HG03354 (cell line): Measurements from ENCODE around the gene POM121.
"Not testable (repeated sequence)": the region's sequence is repeated elsewhere in the genome, so short reads cannot be mapped to it uniquely, and the experiment has no call there.

Experiments
- ATAC-seq: cut with Tn5 transposase; IDR thresholded peaks from one replicate; pipeline ENCODE4 v1.9.1; 2021; ENCODE audit warnings: mild to moderate bottlenecking; ENCODE audit not compliant: unreplicated experiment, poor library complexity, severe bottlenecking

Gene POM121

DNA sequence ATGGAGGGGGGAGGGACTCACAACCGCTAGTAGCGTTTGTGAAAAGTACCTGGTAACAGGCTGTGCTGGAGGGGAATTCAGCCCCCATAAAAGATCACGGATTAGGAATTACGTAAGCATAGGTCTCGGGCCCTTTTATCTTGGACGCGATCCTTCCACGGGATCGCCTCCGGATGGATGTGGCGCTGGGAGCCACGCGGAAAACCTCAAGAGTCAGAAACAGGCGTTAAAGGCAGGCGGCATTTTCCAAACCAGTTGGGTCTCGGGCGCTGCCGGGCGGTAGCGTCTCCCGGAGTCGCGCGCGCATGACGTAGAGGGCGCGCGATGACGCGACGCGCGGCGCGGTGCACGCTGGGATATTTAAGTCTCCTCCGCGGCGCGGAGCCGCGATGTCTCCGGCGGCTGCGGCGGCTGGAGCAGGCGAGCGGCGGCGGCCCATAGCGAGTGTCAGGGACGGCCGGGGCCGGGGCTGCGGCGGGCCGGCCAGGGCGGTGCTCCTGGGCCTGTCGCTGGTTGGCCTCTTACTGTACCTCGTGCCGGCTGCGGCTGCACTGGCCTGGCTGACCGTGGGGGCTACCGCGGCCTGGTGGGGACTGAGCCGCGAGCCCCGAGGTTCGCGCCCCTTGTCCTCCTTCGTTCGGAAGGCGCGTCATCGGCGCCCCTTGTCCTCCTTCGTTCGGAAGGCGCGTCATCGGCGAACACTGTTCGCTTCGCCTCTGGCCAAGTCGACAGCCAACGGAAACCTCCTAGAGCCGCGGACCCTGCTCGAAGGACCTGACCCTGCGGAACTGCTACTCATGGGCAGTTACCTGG lies at the start of gene POM121:
POM121 (plus strand) TSS at position 363 of the 813 bp plus-strand sequence; CDS start at position 390, 27 bp downstream.
- ATAC-seq = peak; percentile 82

DNA sequence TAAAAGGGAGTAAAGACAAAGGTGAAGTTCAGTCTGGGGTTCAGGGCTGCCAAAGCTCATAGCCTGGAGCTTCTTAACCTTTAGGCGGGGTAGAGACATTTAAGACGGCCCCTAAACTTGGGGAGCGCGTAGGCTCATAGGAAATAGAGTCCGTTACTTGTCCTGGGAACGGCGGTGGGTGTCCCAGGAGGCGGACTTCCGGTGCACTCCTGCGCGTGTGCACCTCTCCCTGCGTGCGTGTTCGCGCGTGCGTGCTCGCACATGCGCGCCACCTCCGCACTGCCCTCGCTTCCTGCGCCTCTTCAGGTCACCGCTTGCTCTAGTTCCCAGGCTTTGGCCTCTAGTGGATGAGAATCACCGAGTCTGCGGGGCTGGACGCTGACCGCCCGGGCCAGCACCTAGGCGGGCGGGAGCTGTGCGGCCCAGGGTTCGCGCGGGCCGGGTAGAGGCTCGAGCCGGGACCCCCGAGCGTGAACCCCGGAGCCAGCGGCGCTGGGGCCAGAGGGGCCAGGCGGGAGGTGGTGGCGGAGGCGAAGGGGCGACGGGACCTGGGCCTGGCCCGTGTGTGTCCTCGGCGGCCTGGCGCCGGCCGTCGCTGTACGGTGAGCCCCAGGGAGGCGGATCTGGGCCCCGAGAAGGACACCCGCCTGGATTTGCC lies 45.7 kb upstream of the POM121 start:
- ATAC-seq = peak; percentile 99

DNA sequence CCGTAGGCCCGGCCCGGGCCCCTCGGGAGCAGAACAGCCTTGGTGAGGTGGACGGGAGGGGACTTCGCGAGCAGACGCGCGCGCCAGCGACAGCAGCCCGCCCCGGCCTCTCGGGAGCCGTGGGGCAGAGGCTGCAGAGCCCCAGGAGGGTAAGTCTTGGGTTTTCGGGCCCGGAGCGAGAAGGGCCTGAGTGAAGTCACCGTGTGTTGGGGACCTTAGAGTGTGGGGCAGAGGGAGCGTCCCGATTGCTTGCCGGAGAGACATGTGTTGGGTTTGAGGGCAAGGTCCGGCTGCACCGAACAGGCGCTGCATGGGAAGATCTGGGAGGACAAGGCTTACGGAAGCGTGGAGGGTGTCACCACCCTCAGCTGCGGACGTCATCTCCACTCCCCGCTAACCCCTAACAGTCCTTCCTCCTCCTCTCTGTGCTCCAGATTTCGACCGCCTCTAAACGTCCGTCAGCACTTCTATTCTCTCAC lies 45.1 kb upstream of the POM121 start:
- peak; percentile 24 for ATAC-seq

DNA sequence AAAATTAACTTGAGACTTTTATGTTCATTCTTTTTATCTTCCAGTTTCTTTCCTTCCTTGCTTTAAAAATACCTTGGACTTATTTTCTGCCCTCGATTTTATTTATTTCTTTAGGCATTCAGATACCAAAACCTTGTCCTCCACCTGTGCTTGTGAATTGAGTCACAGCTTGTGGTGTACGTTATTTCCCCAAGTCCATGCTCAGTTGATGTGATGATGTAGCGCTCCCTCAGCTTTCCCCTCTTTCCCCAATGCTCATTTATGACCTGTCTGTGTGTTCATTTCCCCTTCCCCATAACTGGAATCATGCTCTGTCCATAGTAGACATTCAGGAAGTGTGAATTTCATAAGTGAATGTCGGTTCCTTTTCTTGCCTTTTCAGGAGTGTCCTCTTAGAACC lies 33.1 kb upstream of the POM121 start:
- ATAC-seq = not testable (repeated sequence)

DNA sequence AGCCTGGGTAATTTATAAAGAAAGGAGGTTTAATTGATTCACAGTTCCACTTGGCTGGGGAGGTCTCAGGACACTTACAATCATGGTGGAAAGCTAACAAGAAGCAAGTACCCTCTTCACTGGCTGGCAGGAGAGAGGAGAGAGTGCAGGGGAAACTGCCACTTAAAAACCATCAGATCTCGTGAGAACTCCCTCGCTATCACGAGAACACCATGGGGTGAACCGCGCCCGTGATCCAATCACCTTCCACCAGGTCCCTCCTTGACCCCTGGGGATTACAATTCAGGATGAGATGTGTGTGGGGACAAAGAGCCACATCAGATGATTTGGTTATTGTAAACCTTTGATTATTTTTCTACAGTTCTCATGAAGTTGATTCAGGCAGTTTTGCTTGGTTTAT lies 20.2 kb upstream of the POM121 start:
- not testable (repeated sequence) for ATAC-seq

DNA sequence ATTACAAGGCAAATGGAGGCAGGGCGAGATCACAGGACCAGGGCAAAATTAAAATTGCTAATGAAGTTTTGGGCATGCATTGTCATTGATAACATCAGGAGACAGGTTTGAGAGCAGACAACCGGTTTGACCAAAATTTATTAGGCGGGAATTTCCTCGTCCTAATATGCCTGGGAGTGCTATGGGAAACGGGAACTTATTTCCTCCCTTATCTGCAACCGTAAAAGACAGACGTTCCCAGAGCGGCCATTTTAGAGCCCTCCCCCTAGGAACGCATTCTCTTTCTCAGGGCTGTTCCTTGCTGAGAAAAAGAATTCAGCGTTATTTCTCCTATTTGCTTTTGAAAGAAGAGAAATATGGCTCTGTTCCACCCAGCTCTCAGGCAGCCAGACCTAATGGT lies 16.5 kb upstream of the POM121 start:
- not testable (repeated sequence) for ATAC-seq

DNA sequence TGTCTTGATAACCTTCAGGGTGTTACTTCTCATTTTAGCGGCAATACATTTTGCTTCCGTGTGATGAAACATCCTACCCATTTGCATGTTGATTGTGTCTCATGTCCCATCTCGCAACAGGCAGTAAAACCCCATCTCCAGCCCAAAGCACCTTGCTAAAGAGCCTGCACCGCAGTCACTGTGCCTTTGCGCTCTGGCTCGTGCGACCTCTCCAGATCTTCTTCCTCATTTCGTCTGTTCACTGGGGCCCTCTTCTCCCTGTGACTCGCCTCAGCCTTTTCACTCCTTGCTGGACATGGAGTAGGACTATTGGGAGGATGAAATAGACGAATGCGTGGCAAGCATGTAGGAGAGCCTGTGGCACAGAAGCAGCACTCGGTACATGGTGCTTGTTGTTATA lies 13.5 kb upstream of the POM121 start:
- ATAC-seq = not testable (repeated sequence)

DNA sequence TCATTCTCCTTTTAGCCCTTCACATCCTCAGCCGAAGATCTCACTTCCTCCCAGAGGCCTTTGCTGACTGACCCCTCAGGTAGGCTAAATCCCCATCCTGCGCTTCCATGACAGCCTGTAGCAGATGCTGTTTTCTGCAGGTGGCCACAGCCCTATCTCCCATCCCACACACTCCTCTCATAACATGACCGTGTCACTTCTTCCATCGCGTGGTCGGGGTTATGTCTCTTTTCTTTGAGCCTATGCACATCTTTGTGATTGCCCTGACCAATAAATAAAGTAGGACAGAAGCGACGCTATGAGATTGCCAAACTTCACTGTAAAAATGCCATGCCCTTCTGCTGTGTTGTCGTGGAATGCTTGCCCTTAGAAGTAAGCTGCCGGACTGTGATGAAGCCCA lies 11.1 kb upstream of the POM121 start:
- not testable (repeated sequence) for ATAC-seq

DNA sequence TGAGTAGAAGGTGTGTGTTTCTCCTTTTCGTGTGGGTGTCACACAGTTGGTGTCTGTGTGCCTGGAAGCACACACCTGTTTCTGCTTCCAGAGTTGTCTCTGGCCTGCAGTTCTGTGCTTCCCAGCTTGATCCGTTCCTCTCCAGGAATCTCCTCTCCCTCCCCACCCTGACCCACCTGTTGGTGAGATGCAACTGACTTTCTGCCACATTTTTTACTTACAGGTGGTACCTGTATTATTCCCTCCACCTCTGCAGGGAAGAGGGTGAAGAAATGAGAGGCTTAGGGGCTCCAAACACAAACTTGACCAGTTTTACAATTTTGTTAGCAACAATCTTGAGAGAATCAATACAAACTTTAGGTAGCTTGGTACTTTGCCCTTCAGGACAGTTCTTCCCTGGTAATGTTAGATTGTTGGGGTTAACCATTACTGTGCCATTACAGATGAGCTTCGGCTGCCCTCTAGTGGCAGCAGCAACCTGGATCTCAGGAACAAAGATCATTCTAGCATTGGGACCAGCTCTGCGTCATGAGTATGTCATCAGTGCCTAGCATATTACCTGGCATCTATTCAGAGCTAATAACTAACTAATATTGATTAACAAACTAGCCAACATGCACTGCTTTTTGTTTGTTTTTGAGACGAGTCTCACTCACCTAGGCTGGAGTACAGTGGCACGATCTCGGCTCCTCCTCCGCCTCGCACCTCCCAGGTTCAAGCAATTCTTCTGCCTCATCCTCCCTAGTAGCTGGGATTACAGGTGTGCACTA lies 10.0 kb upstream of the POM121 start:
- peak; percentile 91 for ATAC-seq

DNA sequence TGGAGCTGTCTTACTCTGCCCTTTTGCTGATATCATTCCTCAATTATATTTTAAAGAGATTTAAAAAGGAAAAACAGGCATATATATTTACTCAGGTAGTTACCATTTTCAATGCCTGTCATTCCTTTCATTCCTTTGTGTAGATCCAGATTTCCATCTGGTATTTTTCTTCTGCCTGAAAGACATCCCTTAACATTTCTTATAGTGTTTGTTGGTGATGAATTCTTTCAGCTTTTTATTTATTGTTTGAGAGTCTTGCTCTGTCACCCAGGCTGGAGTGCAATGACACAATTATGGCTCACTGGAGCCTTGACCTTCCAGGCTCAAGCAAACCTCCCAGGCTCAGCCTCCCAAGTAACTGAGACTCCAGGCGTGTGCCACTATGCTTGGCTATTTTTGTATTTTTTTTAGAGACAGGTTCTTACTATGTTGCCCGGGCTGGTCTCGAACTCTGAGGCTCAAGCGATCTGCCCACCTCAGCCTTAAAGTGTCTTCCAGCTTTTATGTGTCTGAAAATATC lies 5.6 kb upstream of the POM121 start:
- no peak for ATAC-seq

DNA sequence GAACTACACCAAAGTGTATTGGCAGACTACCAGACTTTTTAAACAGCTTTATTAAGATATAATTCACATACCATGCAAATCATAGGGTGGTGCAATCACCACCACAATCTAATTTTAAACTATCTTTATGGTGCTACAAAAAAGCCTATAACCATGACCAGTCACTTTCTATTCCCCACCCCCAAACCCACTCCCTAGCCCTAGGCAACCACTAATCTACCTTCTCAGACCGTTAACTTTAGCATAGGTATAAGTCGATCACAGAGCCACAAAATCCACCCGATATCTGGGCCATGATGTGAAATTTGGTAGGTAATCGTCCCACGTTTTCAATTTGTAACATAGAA lies 536 bp upstream of the POM121 start:
- peak; percentile 25 for ATAC-seq

DNA sequence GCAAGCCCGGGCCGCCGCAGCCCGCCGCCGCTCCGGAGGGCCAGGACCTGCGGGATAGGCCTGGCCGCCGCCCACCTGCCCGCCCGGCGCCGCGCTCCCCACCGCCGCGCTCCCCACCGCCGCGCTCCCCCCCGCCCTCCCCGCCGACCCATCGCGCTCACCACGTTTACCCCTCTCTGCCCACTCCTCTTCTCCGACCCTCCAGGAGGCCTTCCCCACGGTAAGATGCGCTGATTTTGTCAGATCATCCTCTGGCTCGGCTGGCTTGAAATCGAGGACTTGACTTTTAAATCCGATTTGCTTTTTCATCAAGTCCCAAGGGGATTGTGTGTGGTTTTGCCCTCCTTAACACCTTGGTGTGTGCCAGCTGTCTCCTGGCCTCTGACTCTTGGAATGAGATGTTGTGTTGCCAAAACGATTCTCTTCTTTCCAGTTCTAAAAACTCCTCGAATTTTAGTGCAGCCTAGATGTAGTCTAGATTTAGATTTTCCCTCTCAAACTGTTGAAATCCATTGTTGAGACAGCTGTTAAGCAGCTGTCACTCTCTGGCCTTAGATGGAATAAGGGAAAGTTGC lies 738 bp downstream of the POM121 start:
- peak; percentile 20 for ATAC-seq

DNA sequence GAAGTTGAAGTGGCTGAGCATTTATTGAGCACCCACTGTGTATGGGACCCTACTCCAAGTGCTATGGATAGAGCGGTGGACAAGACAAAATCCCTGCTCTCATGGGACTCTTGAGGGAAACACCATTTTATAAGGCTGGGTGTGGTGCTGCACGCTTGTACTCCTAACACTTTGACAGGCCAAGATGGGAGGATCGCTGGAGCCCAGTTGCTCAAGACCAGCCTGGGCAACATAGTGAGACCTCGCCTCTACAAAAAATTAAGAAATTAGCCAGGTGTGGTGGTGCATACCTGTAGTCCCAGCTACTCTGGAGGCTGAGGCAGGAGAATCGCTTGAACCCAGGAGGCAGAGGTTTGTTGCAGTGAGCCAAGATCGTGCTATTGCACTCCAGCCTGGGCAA lies 2.9 kb downstream of the POM121 start:
- not testable (repeated sequence) for ATAC-seq

DNA sequence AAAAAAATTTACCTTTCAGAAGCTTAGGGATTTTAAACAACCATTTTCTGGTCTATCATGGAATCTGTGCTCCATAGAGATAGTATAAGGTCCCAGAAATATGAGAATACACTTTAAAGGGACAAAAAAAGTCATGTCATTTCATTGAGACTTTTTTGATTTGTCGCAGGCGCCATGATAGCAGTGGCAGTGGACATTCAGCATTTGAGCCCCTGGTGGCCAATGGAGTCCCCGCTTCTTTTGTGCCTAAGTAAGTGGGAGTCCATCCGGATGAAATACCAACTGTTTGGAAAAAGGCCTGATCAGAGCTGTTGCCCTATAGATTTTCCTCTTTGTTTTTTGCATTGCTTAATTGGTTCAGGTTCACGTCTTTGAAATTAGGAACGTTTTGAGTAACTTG lies 3.3 kb downstream of the POM121 start:
- not testable (repeated sequence) for ATAC-seq

DNA sequence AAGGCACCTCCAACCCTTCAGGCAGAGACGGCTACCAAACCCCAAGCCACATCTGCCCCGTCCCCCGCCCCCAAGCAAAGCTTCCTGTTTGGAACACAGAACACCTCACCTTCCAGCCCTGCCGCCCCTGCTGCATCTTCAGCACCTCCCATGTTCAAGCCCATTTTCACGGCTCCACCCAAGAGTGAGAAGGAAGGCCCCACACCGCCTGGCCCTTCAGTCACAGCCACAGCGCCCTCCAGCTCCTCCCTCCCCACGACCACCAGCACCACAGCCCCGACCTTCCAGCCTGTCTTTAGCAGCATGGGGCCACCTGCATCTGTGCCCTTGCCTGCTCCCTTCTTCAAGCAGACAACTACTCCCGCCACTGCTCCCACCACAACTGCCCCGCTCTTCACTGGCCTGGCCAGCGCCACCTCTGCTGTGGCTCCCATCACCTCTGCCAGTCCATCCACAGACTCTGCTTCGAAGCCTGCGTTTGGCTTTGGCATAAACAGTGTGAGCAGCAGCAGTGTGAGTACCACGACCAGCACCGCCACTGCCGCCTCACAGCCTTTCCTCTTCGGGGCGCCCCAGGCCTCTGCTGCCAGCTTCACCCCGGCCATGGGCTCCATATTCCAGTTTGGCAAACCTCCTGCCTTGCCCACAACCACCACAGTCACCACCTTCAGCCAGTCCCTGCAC lies 17.3 kb downstream of the POM121 start:
- not testable (repeated sequence) for ATAC-seq

DNA sequence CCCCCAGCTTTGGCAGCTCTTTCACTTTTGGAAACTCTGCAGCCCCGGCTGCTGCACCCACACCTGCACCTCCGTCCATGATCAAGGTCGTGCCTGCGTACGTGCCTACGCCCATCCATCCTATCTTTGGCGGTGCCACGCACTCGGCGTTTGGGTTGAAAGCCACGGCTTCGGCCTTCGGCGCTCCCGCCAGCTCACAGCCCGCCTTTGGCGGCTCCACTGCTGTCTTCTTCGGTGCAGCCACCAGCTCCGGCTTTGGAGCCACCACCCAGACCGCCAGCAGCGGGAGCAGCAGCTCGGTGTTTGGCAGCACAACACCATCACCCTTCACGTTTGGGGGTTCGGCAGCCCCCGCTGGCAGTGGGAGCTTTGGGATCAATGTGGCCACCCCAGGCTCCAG lies 18.1 kb downstream of the POM121 start:
- not testable (repeated sequence) for ATAC-seq

DNA sequence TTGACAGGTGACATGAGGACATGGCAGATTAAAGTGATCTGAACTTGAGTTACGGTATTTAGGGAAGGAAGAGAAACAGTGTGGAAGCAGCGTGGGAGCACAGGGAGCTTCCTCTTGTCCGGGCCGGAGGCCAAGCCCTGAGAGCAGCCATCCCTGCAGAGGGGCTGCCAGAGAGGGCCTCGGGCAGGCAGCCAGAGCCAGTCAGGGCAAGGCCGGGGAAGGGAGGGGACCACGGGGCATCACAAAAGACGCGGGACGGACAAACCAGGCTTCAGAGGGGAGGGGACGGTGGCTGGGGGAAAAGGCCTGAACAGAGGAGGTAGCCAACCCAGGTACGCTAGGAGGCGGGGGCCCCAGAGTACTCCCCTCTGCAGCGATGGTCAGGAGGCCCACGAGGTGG lies 20.0 kb downstream of the POM121 start:
- ATAC-seq = not testable (repeated sequence)

DNA sequence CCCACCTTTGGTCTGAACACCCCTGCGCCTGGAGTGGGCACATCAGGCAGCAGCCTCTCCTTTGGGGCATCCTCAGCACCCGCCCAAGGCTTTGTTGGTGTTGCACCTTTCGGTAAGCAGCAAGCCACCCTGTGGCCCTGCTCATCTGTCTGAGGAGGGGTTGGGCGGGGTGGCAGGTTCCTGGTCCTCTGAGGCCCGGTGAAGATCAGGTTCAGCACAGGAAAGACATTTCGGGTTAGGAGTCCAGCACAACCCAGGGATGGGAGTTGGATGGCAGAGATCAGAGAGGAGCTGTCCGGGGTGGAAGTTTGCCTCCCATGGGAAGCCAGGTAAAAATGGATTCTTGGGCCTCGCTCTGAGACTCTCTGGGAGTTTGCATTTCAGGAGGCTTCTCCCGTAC lies 20.7 kb downstream of the POM121 start:
- not testable (repeated sequence) for ATAC-seq

DNA sequence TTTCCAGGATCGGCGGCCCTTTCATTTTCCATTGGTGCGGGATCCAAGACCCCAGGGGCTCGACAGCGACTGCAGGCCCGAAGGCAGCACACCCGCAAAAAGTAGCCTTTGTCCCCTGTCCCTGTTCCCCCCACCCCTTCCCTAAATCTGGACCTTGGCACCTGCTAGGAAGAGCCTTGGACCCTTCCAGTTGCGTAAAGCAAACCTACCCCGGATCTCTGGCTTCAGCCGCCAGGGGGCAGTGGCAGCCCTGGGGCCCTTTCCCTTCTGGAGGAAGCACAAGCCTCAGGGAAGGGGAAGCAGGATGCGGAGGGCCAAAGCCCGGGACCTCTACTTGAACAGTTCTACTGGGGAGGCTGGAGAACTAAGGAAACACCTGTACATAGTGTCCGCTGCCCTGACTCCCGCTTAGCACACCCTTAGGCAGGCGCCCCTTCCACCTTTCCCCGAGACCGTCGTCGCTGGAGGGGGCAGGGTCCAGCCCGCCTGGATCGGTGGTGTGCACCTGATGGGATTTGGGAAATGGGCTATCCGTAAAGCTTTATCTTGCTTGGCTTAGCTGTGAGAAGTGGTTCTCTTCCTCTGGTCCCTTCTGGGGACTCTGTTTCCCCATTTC lies 21.3 kb downstream of the POM121 start:
- not testable (repeated sequence) for ATAC-seq
